GM12878 (cell line): Measurements from ENCODE around the gene STAMBPL1. TPM values are rescaled to one million over a fixed set of nuclear protein-coding genes. Genes with fewer than 3 reads are reported as not detected.

Source experiments
- ATAC-seq: fragments of 200-7000 bp; cut with Tn5 transposase; 3 replicates; pipeline ENCODE4 v1.9.1; 2020; ENCODE audit warnings: mild to moderate bottlenecking, moderate library complexity
- BruUV-seq: library from RNA; stranded (reverse); fragments of 400-500 nt; replicated peaks from 2 replicates; lab custom pipeline; 2021; lab: Mats Ljungman, UMichigan
- CTCF ChIA-PET: fragments of 300-600 bp; sonication (Branson Sonifier 250); formaldehyde crosslinking; extraction: SDS; loops from one replicate; lab custom pipeline; 2021; ENCODE audit warnings: inconsistent platforms; lab: Yijun Ruan, JAX
- POLR2A ChIA-PET: fragments of 350-600 bp; formaldehyde crosslinking; extraction: SDS; loops from one replicate; lab custom pipeline; 2021; ENCODE audit warnings: inconsistent platforms; lab: Charles Lee
- RAD21 ChIA-PET: fragments of 300-600 bp; sonication (Branson Sonifier 250); formaldehyde crosslinking; loops from one replicate; lab custom pipeline; 2023; ENCODE audit warnings: antibody characterized with exemption; ENCODE audit not compliant: unreplicated experiment; lab: Charles Lee
- SMC1A ChIA-PET: fragments of 300-600 bp; sonication (Branson Sonifier 250); formaldehyde crosslinking; loops from one replicate; lab custom pipeline; 2023; ENCODE audit not compliant: unreplicated experiment, uncharacterized antibody; lab: Charles Lee
- DNase-seq: peaks from one replicate; pipeline ENCODE4 v3.0.0-alpha.2; 2011; ENCODE audit warnings: low read depth, low spot score
- FAIRE-seq: peaks from 3 replicates; lab custom pipeline; 2011; peaks lifted over from hg19 to GRCh38; lab: Jason Lieb, UNC
- H2AFZ ChIP-seq: 2 replicates; pipeline ENCODE4 v1.6.0; 2011; ENCODE audit warnings: low read depth, low read length, control low read depth; ENCODE audit not compliant: control insufficient read depth
- H3K27ac ChIP-seq: 2 replicates; pipeline ENCODE4 v1.5.1; 2011; ENCODE audit warnings: control low read depth; ENCODE audit not compliant: control insufficient read depth, insufficient read depth
- H3K27me3 ChIP-seq, 2 experiments: replicated peaks in 1 of 2; 2 replicates each; pipeline versions ENCODE4 v1.6.0 to v1.6.1; 2011; ENCODE audit warnings: low read length in 1 of 2; ENCODE audit not compliant: control insufficient read depth in 2 of 2, insufficient read depth in 2 of 2
- H3K36me3 ChIP-seq, 2 experiments: 2 replicates each; pipeline ENCODE4 v1.5.1; 2011; ENCODE audit warnings: low read length in 1 of 2; ENCODE audit not compliant: control insufficient read depth in 2 of 2, insufficient read depth in 2 of 2
- H3K4me1 ChIP-seq: 2 replicates; pipeline ENCODE4 v1.6.1; 2011; ENCODE audit warnings: mild to moderate bottlenecking, low read length, moderate library complexity, mixed read lengths; ENCODE audit not compliant: control insufficient read depth, insufficient read depth
- H3K4me2 ChIP-seq: 2 replicates; pipeline ENCODE4 v1.6.0; 2011; ENCODE audit warnings: control low read depth; ENCODE audit not compliant: control insufficient read depth, insufficient read depth
- H3K4me3 ChIP-seq: fragments of 200-600 bp; sonication (generic); 2 replicates; pipeline ENCODE4 v1.5.1; 2016
- H3K79me2 ChIP-seq: 2 replicates; pipeline ENCODE4 v1.6.0; 2011; ENCODE audit warnings: low read length; ENCODE audit not compliant: control insufficient read depth, insufficient read depth
- H3K9ac ChIP-seq: 2 replicates; pipeline ENCODE4 v1.8.0; 2011; ENCODE audit warnings: low read length, control low read depth, mixed read lengths; ENCODE audit not compliant: control insufficient read depth, insufficient read depth
- H3K9me3 ChIP-seq: replicated peaks from 3 replicates; pipeline ENCODE4 v1.5.1; 2011; ENCODE audit warnings: mild to moderate bottlenecking, low read length; ENCODE audit not compliant: control insufficient read depth, insufficient read depth
- H4K20me1 ChIP-seq: 2 replicates; pipeline ENCODE4 v1.6.0; 2011; ENCODE audit not compliant: control insufficient read depth, insufficient read depth
- ATF7 ChIP-seq: fragments of 450-650 bp; IDR thresholded peaks from 2 replicates; pipeline ENCODE4 v1.6.1; 2016; ENCODE audit warnings: low read depth, mild to moderate bottlenecking
- ESRRA ChIP-seq: IDR thresholded peaks from 2 replicates; pipeline ENCODE4 v1.6.1; 2012; ENCODE audit warnings: mild to moderate bottlenecking, low read length, improper control_type of control experiment
- FOS ChIP-seq: IDR thresholded peaks from 3 replicates; pipeline ENCODE4 v1.6.1; 2011; ENCODE audit warnings: borderline replicate concordance; ENCODE audit not compliant: insufficient read length; ENCODE audit errors: extremely low read depth
- IKZF1 ChIP-seq: fragments of 450-650 bp; conservative IDR thresholded peaks from 2 replicates; pipeline ENCODE4 v1.6.1; 2017; ENCODE audit warnings: antibody characterized with exemption, mild to moderate bottlenecking
- KAT2A ChIP-seq: conservative IDR thresholded peaks from 2 replicates; pipeline ENCODE4 v1.6.1; 2011; ENCODE audit warnings: low read depth, low read length; ENCODE audit not compliant: control insufficient read depth
- LARP7 ChIP-seq: fragments of 450-650 bp; IDR thresholded peaks from 2 replicates; pipeline ENCODE4 v1.6.1; 2017; ENCODE audit warnings: mild to moderate bottlenecking
- NFYA ChIP-seq: IDR thresholded peaks from 2 replicates; pipeline ENCODE4 v1.6.1; 2011; ENCODE audit warnings: low read depth, mild to moderate bottlenecking, low read length, improper control_type of control experiment, borderline replicate concordance
- NR2C2 ChIP-seq: IDR thresholded peaks from 2 replicates; pipeline ENCODE4 v1.6.1; 2011; ENCODE audit warnings: borderline replicate concordance, low read depth; ENCODE audit not compliant: control insufficient read depth, insufficient read length
- RAD51 ChIP-seq: fragments of 450-650 bp; IDR thresholded peaks from 2 replicates; pipeline ENCODE4 v1.6.1; 2016; ENCODE audit warnings: moderate library complexity, mild to moderate bottlenecking, inconsistent platforms
- TARDBP ChIP-seq: IDR thresholded peaks from 2 replicates; pipeline ENCODE4 v1.6.1; 2016; ENCODE audit warnings: borderline replicate concordance
- ZNF274 ChIP-seq: IDR thresholded peaks from one replicate; pipeline ENCODE4 v1.8.0; 2011; ENCODE audit not compliant: insufficient read length, insufficient read depth
- ZNF622 ChIP-seq: fragments of 450-650 bp; IDR thresholded peaks from 2 replicates; pipeline ENCODE4 v1.6.1; 2017; ENCODE audit warnings: mild to moderate bottlenecking, inconsistent platforms
- WGBS: methylation state at CpG from one replicate; pipeline ENCODE4 v1.1.6; 2016; ENCODE audit warnings: low lambda C conversion rate; ENCODE audit not compliant: insufficient replicate concordance, insufficient coverage; ENCODE audit errors: missing lambda C conversion rate; 5-methylcytosine and 5-hydroxymethylcytosine counted together
- in situ Hi-C: fragments of 300-500 bp; cut with MboI; formaldehyde crosslinking; loops from 9 replicates; pipeline ENCODE4 v1.14.3; 2018; ENCODE audit warnings: mixed read lengths
- intact Hi-C: fragments of 100-400 bp; cut with micrococcal nuclease; formaldehyde crosslinking; loops from one replicate; pipeline ENCODE4 v1.14.2; 2022; ENCODE audit not compliant: unreplicated experiment
- polyA plus RNA-seq, 11 experiments: library from polyadenylated mRNA; depleted of rRNA in 4 of 11; unstranded in 6 of 11; stranded (reverse) in 5 of 11; fragments of >200 nt; fragmentation: Nextera tagmentation in 4 of 11; fragmentation: Illumina TruSeq in 1 of 11; extraction: Ambion mirVana in 4 of 11; extraction: Trizol in 1 of 11; gene quantifications; 1 replicate in 1 of 11; 2 replicates in 10 of 11; pipeline versions ENCODE4 v1.2.1 to v1.2.3, GENCODE V29; 2011 to 2016; ENCODE audit warnings: inconsistent platforms in 2 of 11, missing spikeins in 2 of 11, low read depth in 1 of 11
- total RNA-seq, 4 experiments: library from RNA; depleted of rRNA in 3 of 4; stranded (reverse); fragments of >200 nt in 3 of 4; fragmentation: Illumina TruSeq in 1 of 4; extraction: Trizol in 1 of 4; gene quantifications; 2 replicates each; pipeline versions ENCODE4 v1.2.1 to v1.2.3, GENCODE V29; 2013 to 2021
- TF ChIP-seq, protein P1 (sequence below): fragments of 450-650 bp; IDR thresholded peaks from 2 replicates; pipeline ENCODE4 v1.6.1; 2016; ENCODE audit warnings: mild to moderate bottlenecking
- TF ChIP-seq, protein P2 (sequence below): fragments of 450-650 bp; formaldehyde crosslinking; IDR thresholded peaks from 2 replicates; pipeline ENCODE4 v1.4.0; 2022; ENCODE audit warnings: mild to moderate bottlenecking, moderate library complexity

Gene STAMBPL1
- total and polyA plus RNA-seq, 10 of the 15 experiments (the other 5 are each of a cell fraction or from before 2014, with no cell fraction given), result 7.5 to 44.1 (median 25.4) TPM

DNA sequence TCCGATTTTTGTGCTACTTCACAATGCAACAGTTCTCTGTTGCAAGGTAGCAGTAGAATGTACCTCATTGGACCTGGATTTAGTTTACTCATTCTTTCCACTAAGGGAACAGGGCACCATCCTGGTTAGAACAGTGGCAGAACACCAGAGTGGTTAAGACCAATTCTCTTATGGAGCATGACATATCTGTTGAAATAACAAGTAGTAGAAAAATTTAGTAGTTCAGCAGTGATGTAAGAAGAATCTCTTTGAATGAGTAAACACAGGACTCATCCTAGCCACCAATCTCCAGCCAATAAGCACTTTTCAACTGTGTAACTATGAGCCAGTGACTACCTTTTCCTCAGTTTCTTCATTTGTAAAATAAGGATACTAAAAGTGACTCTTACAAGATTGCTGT, 30.8 kb upstream of the STAMBPL1 start (continued):
- TF ChIP-seq ZNF622, result no peak
- no peak for TF ChIP-seq KAT2A
- TF ChIP-seq LARP7, result no peak
- no peak for TF ChIP-seq ESRRA
- TF ChIP-seq RAD51, result no peak
- TF ChIP-seq, protein P1, sequence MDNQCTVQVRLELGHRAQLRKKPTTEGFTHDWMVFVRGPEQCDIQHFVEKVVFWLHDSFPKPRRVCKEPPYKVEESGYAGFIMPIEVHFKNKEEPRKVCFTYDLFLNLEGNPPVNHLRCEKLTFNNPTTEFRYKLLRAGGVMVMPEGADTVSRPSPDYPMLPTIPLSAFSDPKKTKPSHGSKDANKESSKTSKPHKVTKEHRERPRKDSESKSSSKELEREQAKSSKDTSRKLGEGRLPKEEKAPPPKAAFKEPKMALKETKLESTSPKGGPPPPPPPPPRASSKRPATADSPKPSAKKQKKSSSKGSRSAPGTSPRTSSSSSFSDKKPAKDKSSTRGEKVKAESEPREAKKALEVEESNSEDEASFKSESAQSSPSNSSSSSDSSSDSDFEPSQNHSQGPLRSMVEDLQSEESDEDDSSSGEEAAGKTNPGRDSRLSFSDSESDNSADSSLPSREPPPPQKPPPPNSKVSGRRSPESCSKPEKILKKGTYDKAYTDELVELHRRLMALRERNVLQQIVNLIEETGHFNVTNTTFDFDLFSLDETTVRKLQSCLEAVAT, result no peak
- TF ChIP-seq NFYA, result no peak
- no peak for TF ChIP-seq TARDBP
- TF ChIP-seq NR2C2, result no peak
- TF ChIP-seq FOS, result no peak
- no peak for TF ChIP-seq ZNF274

DNA sequence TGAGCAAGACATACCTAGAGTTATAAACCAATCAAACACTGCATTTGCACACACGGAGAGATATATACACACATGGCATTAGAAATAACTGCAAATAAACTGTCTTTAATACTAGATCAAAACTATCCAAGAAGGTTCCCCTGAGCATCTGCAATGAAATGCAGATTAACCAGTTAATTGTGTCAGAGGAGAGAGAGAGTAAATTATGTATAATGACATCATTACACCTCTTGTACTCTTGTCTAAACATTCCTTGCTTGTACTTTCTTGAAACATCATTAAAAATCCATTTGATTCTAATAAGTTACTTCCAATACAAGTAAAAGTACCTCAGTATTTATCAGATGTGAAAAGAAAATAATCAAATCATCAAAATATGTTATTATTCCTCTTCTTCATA, 29.3 kb upstream of the STAMBPL1 start:
- ATAC-seq (no peak), DNase-seq (no peak), FAIRE-seq (no peak)
- Histone ChIP-seq H4K20me1 (no peaks in the 10 kb centered on the region), H3K36me3 (no peaks in the 10 kb centered on the region), H3K4me3 (no peak overlapping the region), H3K4me2 (no peak overlapping the region), H3K9me3 (no peaks in the 10 kb centered on the region), H3K79me2 (no peaks in the 10 kb centered on the region), H3K27me3 (no peaks in the 10 kb centered on the region), H3K4me1 (peaks cover 4% of the 10 kb centered on the region; the same call in 1 of the 2 replicates), H3K9ac (no peak overlapping the region), H2AFZ (no peak overlapping the region), H3K27ac (no peak overlapping the region)
- ChIA-PET POLR2A (no interaction called here), CTCF (interaction anchor here (0.6 to 3.6 kb wide), 4 partner anchors 16 to 136 kb away, joined by 3 to 30 read pairs (median 6); no protein-coding TSS in a partner anchor), SMC1A (interaction anchor here (1.0 to 3.8 kb wide), 4 partner anchors 11 to 29 kb away, joined by 3 to 24 read pairs (median 4); no protein-coding TSS in a partner anchor), RAD21 (interaction anchor here (1.4 to 1.6 kb wide), 2 partner anchors 14 to 80 kb away, joined by 4 to 6 read pairs; no protein-coding TSS in a partner anchor)
- no TSS peak for BruUV-seq
- TF ChIP-seq IKZF1 (no peak), ATF7 (0 out of 2 replicates have a peak, but pooled peaks have one; percentile 22)
- TF ChIP-seq, protein P2, sequence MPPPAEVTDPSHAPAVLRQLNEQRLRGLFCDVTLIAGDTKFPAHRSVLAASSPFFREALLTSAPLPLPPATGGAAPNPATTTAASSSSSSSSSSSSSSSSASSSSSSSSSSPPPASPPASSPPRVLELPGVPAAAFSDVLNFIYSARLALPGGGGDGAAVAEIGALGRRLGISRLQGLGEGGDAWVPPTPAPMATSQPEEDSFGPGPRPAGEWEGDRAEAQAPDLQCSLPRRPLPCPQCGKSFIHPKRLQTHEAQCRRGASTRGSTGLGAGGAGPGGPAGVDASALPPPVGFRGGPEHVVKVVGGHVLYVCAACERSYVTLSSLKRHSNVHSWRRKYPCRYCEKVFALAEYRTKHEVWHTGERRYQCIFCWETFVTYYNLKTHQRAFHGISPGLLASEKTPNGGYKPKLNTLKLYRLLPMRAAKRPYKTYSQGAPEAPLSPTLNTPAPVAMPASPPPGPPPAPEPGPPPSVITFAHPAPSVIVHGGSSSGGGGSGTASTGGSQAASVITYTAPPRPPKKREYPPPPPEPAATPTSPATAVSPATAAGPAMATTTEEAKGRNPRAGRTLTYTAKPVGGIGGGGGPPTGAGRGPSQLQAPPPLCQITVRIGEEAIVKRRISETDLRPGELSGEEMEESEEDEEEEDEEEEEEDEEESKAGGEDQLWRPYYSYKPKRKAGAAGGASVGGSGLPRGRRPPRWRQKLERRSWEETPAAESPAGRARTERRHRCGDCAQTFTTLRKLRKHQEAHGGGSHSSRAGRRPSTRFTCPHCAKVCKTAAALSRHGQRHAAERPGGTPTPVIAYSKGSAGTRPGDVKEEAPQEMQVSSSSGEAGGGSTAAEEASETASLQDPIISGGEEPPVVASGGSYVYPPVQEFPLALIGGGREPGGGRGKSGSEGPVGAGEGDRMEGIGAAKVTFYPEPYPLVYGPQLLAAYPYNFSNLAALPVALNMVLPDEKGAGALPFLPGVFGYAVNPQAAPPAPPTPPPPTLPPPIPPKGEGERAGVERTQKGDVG (CRISPR knock-in tag), result no peak
- intact Hi-C loops (no loop called here), in situ Hi-C loops (no loop called here)
- 55% methylated on average over 1 of the region's 1 CpG for WGBS
